Activated T-cell treated with anti-CD3 and anti-CD28 coated beads, Interleukin-2, amount 50 U/mL, for 72 hours (primary cell): ENCODE results near the gene LGALS3BP. TPM values are rescaled to one million over a fixed set of nuclear protein-coding genes. Genes with fewer than 3 reads are reported as not detected.
A peak's percentile ranks its signal among the peaks of the same experiment; 100 is the strongest.

Source experiments
- ATAC-seq, 2 donors: fragments of 150-1000 bp; cut with Tn5 transposase; replicated peaks in 1 of 2; 2 replicates each; pipeline ENCODE4 v1.10.0; 2021; ENCODE audit warnings: moderate library complexity in 2 of 2, mild to moderate bottlenecking in 1 of 2
- DNase-seq, 2 donors: peaks; one replicate each; pipeline ENCODE4 v3.0.0; 2021 to 2022; ENCODE audit warnings: mixed read lengths in 1 of 2
- H3K27ac Mint-ChIP-seq: one replicate; pipeline ENCODE4 v1.8.0; 2022; ENCODE audit warnings: mild to moderate bottlenecking, moderate library complexity, mixed read lengths
- H3K27me3 Mint-ChIP-seq: one replicate; pipeline ENCODE4 v1.8.0; 2022; ENCODE audit warnings: low read depth, mixed read lengths
- H3K36me3 Mint-ChIP-seq, 2 donors: one replicate each; pipeline ENCODE4 v1.8.0; 2022; ENCODE audit warnings: mixed read lengths in 2 of 2, mild to moderate bottlenecking in 1 of 2; ENCODE audit not compliant: insufficient read depth in 2 of 2
- H3K4me1 Mint-ChIP-seq: one replicate; pipeline ENCODE4 v1.8.0; 2022; ENCODE audit warnings: low read depth, mixed read lengths
- H3K4me3 Mint-ChIP-seq, 2 donors: one replicate each; pipeline ENCODE4 v1.8.0; 2022; ENCODE audit warnings: mild to moderate bottlenecking in 2 of 2, mixed read lengths in 2 of 2, moderate library complexity in 2 of 2
- H3K9me3 Mint-ChIP-seq, 2 donors: one replicate each; pipeline ENCODE4 v1.8.0; 2022; ENCODE audit warnings: mixed read lengths in 2 of 2
- total RNA-seq, 2 donors: library from RNA; stranded (reverse); gene quantifications; one replicate each; pipeline ENCODE4 v1.2.3, GENCODE V29; 2022

LGALS3BP gene
- total RNA-seq, 2 donors from 2014 or later = 23.1 to 28.2 TPM

DNA sequence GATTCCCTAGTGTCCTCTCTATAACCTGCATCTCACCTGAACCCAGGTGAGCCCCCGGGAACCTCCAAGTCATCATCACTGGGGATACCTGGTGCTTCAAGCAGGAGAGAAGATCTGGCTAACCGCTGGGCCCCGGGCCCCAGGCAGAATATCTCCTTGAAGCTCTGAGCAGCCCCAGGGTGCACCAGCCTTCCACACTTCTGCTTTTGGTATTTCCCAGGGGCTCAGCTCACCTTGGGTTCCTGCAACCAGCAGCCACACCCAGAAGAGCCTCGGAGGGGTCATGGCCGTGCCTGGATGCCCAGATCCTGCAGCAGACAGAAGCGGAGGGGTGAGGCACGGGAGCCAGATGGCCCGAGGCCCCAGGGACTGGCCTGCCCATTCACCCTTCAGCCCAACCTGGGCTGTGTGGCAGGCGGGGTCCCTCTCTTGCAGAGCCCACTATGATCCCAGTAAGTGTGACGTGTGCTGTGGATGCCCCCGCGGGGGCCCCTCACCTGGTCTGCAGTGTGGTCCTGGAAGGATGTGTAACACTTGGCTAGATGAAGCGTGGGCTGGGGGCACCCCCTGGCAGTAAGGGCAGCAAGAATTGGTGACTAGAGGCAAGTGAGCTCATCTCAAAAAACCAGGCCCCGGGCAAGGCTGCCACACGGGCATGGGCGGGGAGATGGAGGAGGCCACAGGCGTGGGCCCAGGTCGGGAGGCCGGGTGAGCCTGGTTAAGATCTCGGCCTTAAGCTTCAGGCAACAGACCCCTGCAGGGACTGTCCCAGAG lies 2.6 kb downstream of the LGALS3BP start:
- Mint-ChIP-seq H3K36me3 (no peaks in the 10 kb centered on the region), H3K9me3 (no peaks in the 10 kb centered on the region), H3K4me3 (peak overlapping the region in 1 of 2 donors; percentile 4), H3K4me1 (peaks cover 22% of the 10 kb centered on the region), H3K27me3 (no peaks in the 10 kb centered on the region), H3K27ac (no peak overlapping the region)
- ATAC-seq = no peak
- DNase-seq = no peak

GRCh38 chr17:78974635-78975591 lies 4.8 kb downstream of the LGALS3BP start:
- Mint-ChIP-seq H3K9me3 (no peaks in the 10 kb centered on the region), H3K36me3 (no peaks in the 10 kb centered on the region), H3K27me3 (no peaks in the 10 kb centered on the region), H3K4me3 (no peak overlapping the region), H3K4me1 (peaks cover 27% of the 10 kb centered on the region), H3K27ac (no peak overlapping the region)
- DNase-seq (no peak), ATAC-seq (peak; percentile 36 to 41)

- H3K4me1 Mint-ChIP-seq = peaks cover 17% of the 10 kb centered on the region
- no peaks in the 10 kb centered on the region for H3K36me3 Mint-ChIP-seq
- H3K4me3 Mint-ChIP-seq = no peak overlapping the region
- no peak for DNase-seq
- ATAC-seq = no peak
- no peaks in the 10 kb centered on the region for H3K9me3 Mint-ChIP-seq
- H3K27ac Mint-ChIP-seq = no peak overlapping the region
- H3K27me3 Mint-ChIP-seq = no peaks in the 10 kb centered on the region
Measured at GRCh38 chr17:78973792-78974520, 5.8 kb downstream of the LGALS3BP start.

DNA sequence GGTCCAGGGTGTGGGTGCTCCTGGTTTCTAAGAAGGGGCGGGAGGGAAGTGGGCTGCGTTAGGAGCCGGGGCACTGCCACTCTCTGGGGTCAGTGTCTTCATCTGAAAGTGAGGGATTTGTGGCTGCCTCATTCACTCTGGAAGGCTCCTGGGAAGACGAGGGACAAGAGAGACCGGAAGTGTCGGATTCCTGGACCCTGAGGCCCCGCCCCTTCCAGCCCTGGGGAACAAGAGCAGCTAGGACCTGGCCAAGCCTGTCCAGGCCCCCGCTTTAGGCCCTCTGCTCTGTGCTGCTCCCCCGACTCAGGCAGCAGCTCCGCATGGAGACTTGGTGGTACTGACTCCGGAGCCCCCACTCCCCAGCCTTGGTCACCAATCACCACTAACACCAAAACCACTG lies 6.5 kb downstream of the LGALS3BP start:
- ATAC-seq (no peak), DNase-seq (no peak)
- Mint-ChIP-seq H3K27me3 (no peaks in the 10 kb centered on the region), H3K36me3 (no peaks in the 10 kb centered on the region), H3K4me1 (peaks cover 17% of the 10 kb centered on the region), H3K4me3 (no peak overlapping the region), H3K9me3 (no peaks in the 10 kb centered on the region), H3K27ac (no peak overlapping the region)

GRCh38 chr17:78972507-78973105 lies 7.1 kb downstream of the LGALS3BP start:
- peaks cover 14% of the 10 kb centered on the region for H3K4me1 Mint-ChIP-seq
- no peak overlapping the region for H3K4me3 Mint-ChIP-seq
- H3K27ac Mint-ChIP-seq = no peak overlapping the region
- H3K36me3 Mint-ChIP-seq = no peaks in the 10 kb centered on the region
- DNase-seq (no peak), ATAC-seq (no peak)
- no peaks in the 10 kb centered on the region for H3K27me3 Mint-ChIP-seq
- no peaks in the 10 kb centered on the region for H3K9me3 Mint-ChIP-seq

GRCh38 chr17:78971756-78972506 lies 7.8 kb downstream of the LGALS3BP start:
- no peak overlapping the region for H3K27ac Mint-ChIP-seq
- H3K4me1 Mint-ChIP-seq = peaks cover 7% of the 10 kb centered on the region
- ATAC-seq (no peak), DNase-seq (no peak)
- H3K4me3 Mint-ChIP-seq = no peak overlapping the region
- H3K27me3 Mint-ChIP-seq = no peaks in the 10 kb centered on the region
- no peaks in the 10 kb centered on the region for H3K36me3 Mint-ChIP-seq
- H3K9me3 Mint-ChIP-seq = no peaks in the 10 kb centered on the region

- H3K4me3 Mint-ChIP-seq = no peak overlapping the region
- no peaks in the 10 kb centered on the region for H3K27me3 Mint-ChIP-seq
- ATAC-seq (peak; percentile 56 to 57), DNase-seq (peak; percentile 78 to 81)
- H3K36me3 Mint-ChIP-seq = no peaks in the 10 kb centered on the region
- no peaks in the 10 kb centered on the region for H3K9me3 Mint-ChIP-seq
- H3K4me1 Mint-ChIP-seq = peaks cover 5% of the 10 kb centered on the region
- H3K27ac Mint-ChIP-seq = no peak overlapping the region
Measured at GRCh38 chr17:78970834-78971755, 8.6 kb downstream of the LGALS3BP start.

GRCh38 chr17:78969865-78970264 lies 9.9 kb downstream of the LGALS3BP start:
- H3K27ac Mint-ChIP-seq = no peak overlapping the region
- H3K4me3 Mint-ChIP-seq = no peak overlapping the region
- H3K4me1 Mint-ChIP-seq = peaks cover 5% of the 10 kb centered on the region
- H3K36me3 Mint-ChIP-seq = no peaks in the 10 kb centered on the region
- no peak for ATAC-seq
- no peaks in the 10 kb centered on the region for H3K27me3 Mint-ChIP-seq
- H3K9me3 Mint-ChIP-seq = no peaks in the 10 kb centered on the region
- no peak for DNase-seq

- ATAC-seq (peak in 1 of 2 donors; percentile 23), DNase-seq (no peak)
- H3K36me3 Mint-ChIP-seq = no peaks in the 10 kb centered on the region
- H3K27ac Mint-ChIP-seq = no peak overlapping the region
- no peaks in the 10 kb centered on the region for H3K9me3 Mint-ChIP-seq
- H3K4me1 Mint-ChIP-seq = peaks cover 5% of the 10 kb centered on the region
- H3K27me3 Mint-ChIP-seq = no peaks in the 10 kb centered on the region
- H3K4me3 Mint-ChIP-seq = no peak overlapping the region
Measured at GRCh38 chr17:78967782-78968362, 11.9 kb downstream of the LGALS3BP start.

- DNase-seq = no peak
- Mint-ChIP-seq H3K9me3 (no peaks in the 10 kb centered on the region), H3K27me3 (no peaks in the 10 kb centered on the region), H3K4me3 (no peak overlapping the region), H3K27ac (no peak overlapping the region), H3K36me3 (no peaks in the 10 kb centered on the region), H3K4me1 (peaks cover 5% of the 10 kb centered on the region)
- ATAC-seq = no peak
Measured at GRCh38 chr17:78966910-78967600, 12.7 kb downstream of the LGALS3BP start.
